ENCODE results near the gene ALDH1A1. TPM values are rescaled to one million over a fixed set of nuclear protein-coding genes. Genes with fewer than 3 reads are reported as not detected.

Gene ALDH1A1
- total RNA-seq, 1 donor from 2014 or later = not detected

DNA sequence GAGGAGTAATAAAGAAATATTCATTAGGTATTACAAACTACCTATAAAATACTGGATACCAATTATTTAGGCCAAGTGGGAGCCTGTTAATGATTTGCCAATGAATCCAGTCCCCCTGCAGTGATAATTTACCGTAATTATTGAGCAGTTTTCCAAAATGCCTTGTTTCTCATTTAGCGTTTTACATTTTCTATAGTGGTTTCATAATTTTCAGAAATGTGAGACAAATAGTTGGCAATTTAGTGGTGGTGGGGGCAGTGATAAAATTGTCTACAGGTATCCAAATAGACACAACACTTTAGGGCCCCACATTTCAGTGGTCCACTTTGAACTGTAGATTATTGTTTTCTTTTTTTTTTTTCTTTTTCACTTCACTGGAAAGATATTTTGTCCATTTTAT, 27.3 kb upstream of the ALDH1A1 start:
- no peaks in the 10 kb centered on the region for H3K9me3 Mint-ChIP-seq
- Histone ChIP-seq H3K9ac (no peak overlapping the region), H3K4me1 (no peaks in the 10 kb centered on the region), H3K4me3 (no peak overlapping the region), H3K27me3 (no peaks in the 10 kb centered on the region), H3K79me2 (ENCODE audit: low read depth) (no peaks in the 10 kb centered on the region), H2AFZ (replicated peaks) (no peak overlapping the region), H3F3A (ENCODE audit: low read depth) (no peaks in the 10 kb centered on the region), H3K9me3 (ENCODE audit: low read depth) (no peaks in the 10 kb centered on the region), H3K36me3 (no peaks in the 10 kb centered on the region), H3K27ac (no peak overlapping the region), H3K4me2 (no peak overlapping the region), H4K20me1 (ENCODE audit: low read depth) (no peaks in the 10 kb centered on the region)
- TF ChIP-seq EZH2phosphoT487 (IDR thresholded peaks at IDR 0.05) (no peak), EZH2 (IDR thresholded peaks at IDR 0.05) (no peak)
- TF ChIP-seq, protein P1, sequence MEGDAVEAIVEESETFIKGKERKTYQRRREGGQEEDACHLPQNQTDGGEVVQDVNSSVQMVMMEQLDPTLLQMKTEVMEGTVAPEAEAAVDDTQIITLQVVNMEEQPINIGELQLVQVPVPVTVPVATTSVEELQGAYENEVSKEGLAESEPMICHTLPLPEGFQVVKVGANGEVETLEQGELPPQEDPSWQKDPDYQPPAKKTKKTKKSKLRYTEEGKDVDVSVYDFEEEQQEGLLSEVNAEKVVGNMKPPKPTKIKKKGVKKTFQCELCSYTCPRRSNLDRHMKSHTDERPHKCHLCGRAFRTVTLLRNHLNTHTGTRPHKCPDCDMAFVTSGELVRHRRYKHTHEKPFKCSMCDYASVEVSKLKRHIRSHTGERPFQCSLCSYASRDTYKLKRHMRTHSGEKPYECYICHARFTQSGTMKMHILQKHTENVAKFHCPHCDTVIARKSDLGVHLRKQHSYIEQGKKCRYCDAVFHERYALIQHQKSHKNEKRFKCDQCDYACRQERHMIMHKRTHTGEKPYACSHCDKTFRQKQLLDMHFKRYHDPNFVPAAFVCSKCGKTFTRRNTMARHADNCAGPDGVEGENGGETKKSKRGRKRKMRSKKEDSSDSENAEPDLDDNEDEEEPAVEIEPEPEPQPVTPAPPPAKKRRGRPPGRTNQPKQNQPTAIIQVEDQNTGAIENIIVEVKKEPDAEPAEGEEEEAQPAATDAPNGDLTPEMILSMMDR (IDR thresholded peaks at IDR 0.05) = no peak
- H3K4me3 Mint-ChIP-seq = no peak overlapping the region
- H3K4me1 Mint-ChIP-seq = peaks cover 6% of the 10 kb centered on the region
- H3K36me3 Mint-ChIP-seq = no peaks in the 10 kb centered on the region
- DNase-seq (ENCODE audit: low spot score) = no peak
- no peaks in the 10 kb centered on the region for H3K27me3 Mint-ChIP-seq (ENCODE audit: insufficient read depth, low read depth)
- peak overlapping the region; percentile 8 for H3K27ac Mint-ChIP-seq

DNA sequence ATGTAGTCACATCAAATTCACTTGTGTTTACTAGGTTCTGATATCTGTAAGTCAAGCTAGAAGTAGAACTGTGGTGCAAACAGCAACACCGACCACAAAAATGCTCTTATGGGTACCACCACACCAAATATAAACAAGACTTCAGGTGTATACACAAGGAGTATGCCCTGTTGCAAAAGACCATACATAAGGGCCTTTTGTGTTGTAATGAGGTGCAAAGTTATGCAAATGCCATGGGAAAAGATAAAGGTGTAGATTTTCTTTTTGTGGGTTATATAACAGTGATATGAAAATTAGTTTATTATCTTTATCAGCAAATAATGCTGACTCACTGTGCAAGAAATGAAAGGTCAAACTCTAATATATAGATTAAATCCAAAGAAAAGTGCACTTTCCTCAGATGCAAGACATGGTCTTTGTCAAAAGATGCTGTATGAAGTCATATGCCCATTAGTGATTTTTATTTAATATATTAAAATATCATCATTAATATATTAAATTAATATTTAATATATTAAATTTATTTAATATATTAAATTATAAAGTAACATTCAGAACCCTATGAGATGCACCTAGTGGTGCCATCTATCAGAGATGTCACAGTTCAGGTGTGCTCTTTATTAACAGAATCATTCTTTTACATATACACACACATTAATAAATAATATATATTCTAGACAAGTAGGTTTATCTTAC, 26.7 kb upstream of the ALDH1A1 start:
- TF ChIP-seq EZH2phosphoT487 (IDR thresholded peaks at IDR 0.05) (no peak), EZH2 (IDR thresholded peaks at IDR 0.05) (no peak)
- TF ChIP-seq, protein P1 (IDR thresholded peaks at IDR 0.05) = no peak
- H3K27ac Mint-ChIP-seq = no peak overlapping the region
- H3K4me1 ChIP-seq = no peaks in the 10 kb centered on the region

DNA sequence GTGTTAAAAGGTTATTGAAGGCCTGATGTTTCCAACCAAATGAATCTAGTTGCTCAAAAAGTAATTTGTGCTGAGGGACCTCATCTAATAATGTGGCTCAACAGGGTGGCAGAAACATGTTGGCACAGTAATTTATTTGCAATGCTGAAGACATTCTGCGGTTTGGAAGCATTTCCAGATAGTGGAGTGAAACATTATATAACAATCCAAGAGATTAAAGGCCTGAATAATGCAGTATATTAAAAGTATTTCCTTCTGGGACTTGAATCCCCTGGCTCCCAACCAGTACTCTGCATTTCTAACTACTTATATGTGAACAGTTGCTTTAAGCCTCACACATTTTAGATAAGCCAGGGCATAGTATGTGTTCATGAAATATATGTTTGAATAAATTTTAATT, 25.9 kb upstream of the ALDH1A1 start:
- Histone ChIP-seq H3K4me1 (no peaks in the 10 kb centered on the region), H3K27ac (no peak overlapping the region), H3K79me2 (ENCODE audit: low read depth) (no peaks in the 10 kb centered on the region), H3F3A (ENCODE audit: low read depth) (no peaks in the 10 kb centered on the region), H3K27me3 (no peaks in the 10 kb centered on the region), H4K20me1 (ENCODE audit: low read depth) (no peaks in the 10 kb centered on the region), H2AFZ (replicated peaks) (no peak overlapping the region), H3K9me3 (ENCODE audit: low read depth) (no peaks in the 10 kb centered on the region), H3K4me3 (no peak overlapping the region), H3K9ac (no peak overlapping the region), H3K4me2 (no peak overlapping the region), H3K36me3 (no peaks in the 10 kb centered on the region)
- no peak overlapping the region for H3K27ac Mint-ChIP-seq
- H3K36me3 Mint-ChIP-seq = no peaks in the 10 kb centered on the region
- H3K4me3 Mint-ChIP-seq = no peak overlapping the region
- peaks cover 6% of the 10 kb centered on the region for H3K4me1 Mint-ChIP-seq
- no peaks in the 10 kb centered on the region for H3K9me3 Mint-ChIP-seq
- DNase-seq (ENCODE audit: low spot score) = no peak
- TF ChIP-seq, protein P1 (IDR thresholded peaks at IDR 0.05) = no peak
- TF ChIP-seq EZH2 (IDR thresholded peaks at IDR 0.05) (no peak), EZH2phosphoT487 (IDR thresholded peaks at IDR 0.05) (no peak)
- H3K27me3 Mint-ChIP-seq (ENCODE audit: insufficient read depth, low read depth) = no peaks in the 10 kb centered on the region

More for the DNA sequence above, 26.7 kb upstream of the ALDH1A1 start:
- H3K4me3 ChIP-seq = no peak overlapping the region
- Mint-ChIP-seq H3K36me3 (no peaks in the 10 kb centered on the region), H3K4me3 (no peak overlapping the region), H3K4me1 (peaks cover 6% of the 10 kb centered on the region), H3K9me3 (no peaks in the 10 kb centered on the region), H3K27me3 (ENCODE audit: insufficient read depth, low read depth) (no peaks in the 10 kb centered on the region)
- H3F3A ChIP-seq (ENCODE audit: low read depth) = no peaks in the 10 kb centered on the region
- no peaks in the 10 kb centered on the region for H3K36me3 ChIP-seq
- H4K20me1 ChIP-seq (ENCODE audit: low read depth) = no peaks in the 10 kb centered on the region
- no peaks in the 10 kb centered on the region for H3K27me3 ChIP-seq
- H3K79me2 ChIP-seq (ENCODE audit: low read depth) = no peaks in the 10 kb centered on the region
- no peak overlapping the region for H3K4me2 ChIP-seq
- no peak for DNase-seq (ENCODE audit: low spot score)
- H3K9me3 ChIP-seq (ENCODE audit: low read depth) = no peaks in the 10 kb centered on the region
- no peak overlapping the region for H2AFZ ChIP-seq (replicated peaks)
- no peak overlapping the region for H3K9ac ChIP-seq
- H3K27ac ChIP-seq = no peak overlapping the region

All from neural progenitor cell (in vitro differentiated cells).